Brain microvascular endothelial cell (primary cell): ENCODE measurements around the gene MCM5.

Experiments
- DNase-seq: peaks from one replicate; pipeline ENCODE4 v3.0.0-alpha.2; 2020
- H3K27ac ChIP-seq: fragments of 250-450 bp; sonication (Bioruptor Pico); 2 replicates; pipeline ENCODE4 v1.5.1; 2020; ENCODE audit warnings: mild to moderate bottlenecking, moderate library complexity
- H3K27me3 ChIP-seq: fragments of 250-450 bp; sonication (Bioruptor Pico); replicated peaks from 2 replicates; pipeline ENCODE4 v1.5.1; 2020; ENCODE audit warnings: mild to moderate bottlenecking
- H3K36me3 ChIP-seq: fragments of 250-450 bp; sonication (Bioruptor Pico); replicated peaks from 2 replicates; pipeline ENCODE4 v1.5.1; 2020; ENCODE audit warnings: mild to moderate bottlenecking
- H3K4me3 ChIP-seq: 2 replicates; pipeline ENCODE4 v1.5.1; 2011; ENCODE audit warnings: low read depth, mild to moderate bottlenecking, control low read depth, low read length, moderate library complexity
- CTCF ChIP-seq: IDR thresholded peaks from 2 replicates; pipeline ENCODE4 v1.5.1; 2011; ENCODE audit warnings: low read depth, mild to moderate bottlenecking, moderate library complexity, low read length, control low read depth, inconsistent platforms; ENCODE audit errors: missing control alignments
- in situ Hi-C: cut with HindIII; loops from 2 replicates; pipeline ENCODE4 v1.10.0; 2017; ENCODE audit warnings: low sequenced_read_pairs, low pct_ligation_motif_present

The MCM5 gene

DNA sequence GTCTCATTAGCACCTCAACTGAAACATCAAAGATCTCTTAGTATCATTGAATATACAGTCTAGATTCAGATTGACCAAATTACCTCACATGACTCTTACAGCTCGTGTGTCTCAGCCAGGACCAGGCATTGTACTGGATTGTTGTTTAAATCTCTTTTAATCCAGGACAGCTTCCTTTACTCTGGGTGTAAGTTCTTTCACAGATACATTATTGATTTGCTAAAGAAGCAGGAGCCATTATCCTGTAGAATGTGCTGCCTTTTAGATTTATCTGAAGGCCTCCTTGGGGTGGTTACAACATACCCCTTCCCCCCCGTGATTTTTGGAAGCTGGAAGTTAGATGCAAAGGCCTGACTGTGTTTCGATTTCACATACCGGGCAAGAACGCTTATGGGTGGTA, 4.2 kb downstream of the MCM5 start:
- in situ Hi-C loops = no loop called here
- no peak for DNase-seq
- TF ChIP-seq CTCF = no peak
- Histone ChIP-seq H3K27me3 (no peaks in the 10 kb centered on the region), H3K4me3 (no peak overlapping the region), H3K36me3 (no peaks in the 10 kb centered on the region), H3K27ac (no peak overlapping the region)

GRCh38 chr22:35406443-35406842, 6.5 kb downstream of the MCM5 start:
- Histone ChIP-seq H3K36me3 (no peaks in the 10 kb centered on the region), H3K27ac (no peak overlapping the region), H3K4me3 (no peak overlapping the region), H3K27me3 (no peaks in the 10 kb centered on the region)
- no peak for DNase-seq
- no peak for TF ChIP-seq CTCF
- in situ Hi-C loops = no loop called here

GRCh38 chr22:35407362-35407761, 7.4 kb downstream of the MCM5 start:
- in situ Hi-C loops = no loop called here
- no peaks in the 10 kb centered on the region for H3K36me3 ChIP-seq
- no peak overlapping the region for H3K27ac ChIP-seq
- H3K4me3 ChIP-seq = no peak overlapping the region
- H3K27me3 ChIP-seq = no peaks in the 10 kb centered on the region
- no peak for DNase-seq
- TF ChIP-seq CTCF = no peak

- no peaks in the 10 kb centered on the region for H3K36me3 ChIP-seq
- DNase-seq = no peak
- H3K27me3 ChIP-seq = no peaks in the 10 kb centered on the region
- in situ Hi-C loops = no loop called here
- H3K27ac ChIP-seq = no peak overlapping the region
- H3K4me3 ChIP-seq = no peak overlapping the region
- no peak for TF ChIP-seq CTCF
Observed at GRCh38 chr22:35409783-35410662, 10.1 kb downstream of the MCM5 start.

- Histone ChIP-seq H3K27me3 (no peaks in the 10 kb centered on the region), H3K4me3 (no peak overlapping the region), H3K36me3 (no peaks in the 10 kb centered on the region), H3K27ac (no peak overlapping the region)
- DNase-seq = no peak
- in situ Hi-C loops = no loop called here
- TF ChIP-seq CTCF = no peak
Observed at GRCh38 chr22:35410663-35411034, 10.7 kb downstream of the MCM5 start.

DNA sequence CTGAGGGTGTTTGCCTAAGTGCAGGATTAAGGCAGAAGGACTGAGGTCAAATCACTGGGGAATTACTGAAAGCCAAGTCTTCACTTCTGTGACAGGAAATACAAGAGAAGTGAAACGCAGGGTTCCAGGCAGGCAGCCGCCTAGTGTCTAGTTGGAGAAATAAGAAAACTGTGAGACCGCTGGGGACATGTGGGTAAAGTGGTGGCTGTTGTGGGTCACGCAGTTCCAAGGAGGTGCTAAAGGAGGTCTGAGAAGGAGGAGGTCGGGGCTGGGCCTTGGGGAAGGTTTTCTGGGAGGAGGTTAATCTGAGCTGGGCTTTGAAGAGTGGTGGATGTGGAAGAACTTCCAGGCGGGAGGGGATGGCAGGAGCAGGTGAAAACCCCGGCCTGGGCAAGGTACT, 11.2 kb downstream of the MCM5 start:
- no peak for TF ChIP-seq CTCF
- in situ Hi-C loops = no loop called here
- H3K27ac ChIP-seq = no peak overlapping the region
- H3K4me3 ChIP-seq = no peak overlapping the region
- no peaks in the 10 kb centered on the region for H3K36me3 ChIP-seq
- no peak for DNase-seq
- H3K27me3 ChIP-seq = no peaks in the 10 kb centered on the region
